Measurements from ENCODE around the gene PAM16. TPM values are rescaled to one million over a fixed set of nuclear protein-coding genes. Genes with fewer than 3 reads are reported as not detected.
"Not testable (repeated sequence)": the region's sequence is repeated elsewhere in the genome, so short reads cannot be mapped to it uniquely, and the experiment has no call there.

PAM16 gene
- 10 to 100 TPM; 52.1 to 82.1 (median 66.8) TPM for total RNA-seq

- peak within 1 kb of the TSS; percentile 82 to 95 (median 94) for H3K4me3 ChIP-seq
- H3K27ac ChIP-seq, result peak within 1 kb of the TSS; percentile 62 to 87
- peaks cover 9 to 14% of the 10 kb centered on the region in 2 donors for H3K4me1 ChIP-seq (replicated peaks in 1 of 2)
- 0% methylated on average over 2 to 5 of the region's 81 CpGs; no CpG with 5 or more reads in 8 of the 10 experiments for WGBS, 10 experiments
- peak; percentile 68 to 94 (median 92) for ATAC-seq (replicated peaks in 6 of 8)
- in situ Hi-C loops (cut with MboI; ENCODE audit: low pct_unique_long_range_greater_than_20kb in 2 of 9, low sequenced_read_pairs in 9 of 9, unreplicated experiment in 9 of 9), result loop anchor here in 2 of 9 experiments (10.0 kb wide), 2 partner anchors 54 to 64 kb away; partner anchors contain the start of gene CORO7 (in 1 of the 2)
Observed at GRCh38 chr16:4350787-4351659, at the start of gene PAM16. PAM16 (minus strand) TSS chr16:4351321; CDS start chr16:4351234, 87 bp downstream.

GRCh38 chr16:4399001-4399730, 48.0 kb upstream of the PAM16 start:
- Histone ChIP-seq H3K4me1 (replicated peaks in 1 of 2) (no peaks in the 10 kb centered on the region), H3K27ac (no peak overlapping the region), H3K4me3 (no peak overlapping the region)
- 60 to 100% (median 91%) methylated on average over 3 to 9 of the region's 9 CpGs for WGBS, 10 experiments
- no peak for ATAC-seq (replicated peaks in 6 of 8)
- in situ Hi-C loops (cut with MboI; ENCODE audit: low pct_unique_long_range_greater_than_20kb in 2 of 9, low sequenced_read_pairs in 9 of 9, unreplicated experiment in 9 of 9), result loop anchor here in 1 of 9 experiments (5.0 kb wide), 1 partner anchor 42 kb away; no protein-coding TSS in a partner anchor

GRCh38 chr16:4395055-4395726, 44.1 kb upstream of the PAM16 start:
- in situ Hi-C loops (cut with MboI; ENCODE audit: low pct_unique_long_range_greater_than_20kb in 2 of 9, low sequenced_read_pairs in 9 of 9, unreplicated experiment in 9 of 9), result loop anchor here in 1 of 9 experiments (5.0 kb wide), 1 partner anchor 38 kb away; no protein-coding TSS in a partner anchor
- H3K27ac ChIP-seq, result no peak overlapping the region
- no peak for ATAC-seq (replicated peaks in 6 of 8)
- WGBS, 10 experiments, result 0 to 100% (median 75%) methylated on average over 1 to 2 of the region's 9 CpGs; no CpG with 5 or more reads in 5 of the 10 experiments
- H3K4me1 ChIP-seq (replicated peaks in 1 of 2), result peaks cover 18 to 20% of the 10 kb centered on the region in 2 donors
- H3K4me3 ChIP-seq, result no peak overlapping the region

- ATAC-seq (replicated peaks in 6 of 8); in situ Hi-C loops (cut with MboI; ENCODE audit: low pct_unique_long_range_greater_than_20kb in 2 of 9, low sequenced_read_pairs in 9 of 9, unreplicated experiment in 9 of 9); H3K27ac ChIP-seq; H3K4me3 ChIP-seq: not testable (repeated sequence)
- WGBS, 10 experiments, result 80 to 100% (median 92%) methylated on average over 1 to 8 of the region's 15 CpGs; no CpG with 5 or more reads in 3 of the 10 experiments
- peaks cover 22 to 32% of the 10 kb centered on the region in 2 donors for H3K4me1 ChIP-seq (replicated peaks in 1 of 2)
Observed at GRCh38 chr16:4393850-4394249, 42.7 kb upstream of the PAM16 start.

- H3K4me1 ChIP-seq (replicated peaks in 1 of 2), result peaks cover 22 to 38% of the 10 kb centered on the region in 2 donors
- in situ Hi-C loops (cut with MboI; ENCODE audit: low pct_unique_long_range_greater_than_20kb in 2 of 9, low sequenced_read_pairs in 9 of 9, unreplicated experiment in 9 of 9), result no loop called here
- no peak overlapping the region for H3K4me3 ChIP-seq
- 0 to 80% methylated on average over 1 of the region's 6 CpGs; no CpG with 5 or more reads in 8 of the 10 experiments for WGBS, 10 experiments
- ATAC-seq (replicated peaks in 6 of 8), result peak in 3 of 8 experiments; percentile 14 to 38 (median 15)
- no peak overlapping the region for H3K27ac ChIP-seq
Observed at GRCh38 chr16:4393240-4393600, 42.1 kb upstream of the PAM16 start.

- Histone ChIP-seq H3K4me3 (no peak overlapping the region), H3K4me1 (replicated peaks in 1 of 2) (peaks cover 25 to 42% of the 10 kb centered on the region in 2 donors), H3K27ac (peak overlapping the region; percentile 30 to 47)
- 0 to 80% (median 20%) methylated on average over 1 to 8 of the region's 27 CpGs; no CpG with 5 or more reads in 7 of the 10 experiments for WGBS, 10 experiments
- in situ Hi-C loops (cut with MboI; ENCODE audit: low pct_unique_long_range_greater_than_20kb in 2 of 9, low sequenced_read_pairs in 9 of 9, unreplicated experiment in 9 of 9), result no loop called here
- ATAC-seq (replicated peaks in 6 of 8), result peak; percentile 40 to 85 (median 54)
Observed at GRCh38 chr16:4392382-4393239, 41.5 kb upstream of the PAM16 start.

- Histone ChIP-seq H3K4me3 (no peak overlapping the region), H3K27ac (peak overlapping the region in 1 of 2 donors; percentile 47), H3K4me1 (replicated peaks in 1 of 2) (peaks cover 25 to 42% of the 10 kb centered on the region in 2 donors)
- in situ Hi-C loops (cut with MboI; ENCODE audit: low pct_unique_long_range_greater_than_20kb in 2 of 9, low sequenced_read_pairs in 9 of 9, unreplicated experiment in 9 of 9), result no loop called here
- WGBS, 10 experiments, result 0 to 100% methylated on average over 1 to 3 of the region's 22 CpGs; no CpG with 5 or more reads in 8 of the 10 experiments
- ATAC-seq (replicated peaks in 6 of 8), result peak in 5 of 8 experiments; percentile 22 to 50 (median 30)
Observed at GRCh38 chr16:4391631-4392381, 40.7 kb upstream of the PAM16 start.

- no peak overlapping the region for H3K4me3 ChIP-seq
- peaks cover 25 to 42% of the 10 kb centered on the region in 2 donors for H3K4me1 ChIP-seq (replicated peaks in 1 of 2)
- WGBS, 10 experiments, result 80 to 100% (median 91%) methylated on average over 1 to 6 of the region's 18 CpGs; no CpG with 5 or more reads in 2 of the 10 experiments
- no peak overlapping the region for H3K27ac ChIP-seq
- in situ Hi-C loops (cut with MboI; ENCODE audit: low pct_unique_long_range_greater_than_20kb in 2 of 9, low sequenced_read_pairs in 9 of 9, unreplicated experiment in 9 of 9), result no loop called here
- peak in 1 of 8 experiments; percentile 30 for ATAC-seq (replicated peaks in 6 of 8)
Observed at GRCh38 chr16:4390266-4391260, 39.4 kb upstream of the PAM16 start.

GRCh38 chr16:4389051-4389955, 38.2 kb upstream of the PAM16 start:
- Histone ChIP-seq H3K4me1 (replicated peaks in 1 of 2) (peaks cover 25 to 49% of the 10 kb centered on the region in 2 donors), H3K27ac (no peak overlapping the region), H3K4me3 (no peak overlapping the region)
- ATAC-seq (replicated peaks in 6 of 8), result peak in 1 of 8 experiments; percentile 5
- 0 to 68% (median 26%) methylated on average over 1 to 8 of the region's 27 CpGs; no CpG with 5 or more reads in 4 of the 10 experiments for WGBS, 10 experiments
- in situ Hi-C loops (cut with MboI; ENCODE audit: low pct_unique_long_range_greater_than_20kb in 2 of 9, low sequenced_read_pairs in 9 of 9, unreplicated experiment in 9 of 9), result no loop called here
